GM10266 (cell line): ENCODE data around the gene ZNF888.
A peak's percentile ranks its signal among the peaks of the same experiment; 100 is the strongest.
"Not testable (repeated sequence)": the region's sequence is repeated elsewhere in the genome, so short reads cannot be mapped to it uniquely, and the experiment has no call there.

Source experiments
- DNase-seq: peaks from one replicate; pipeline ENCODE4 v3.0.0; 2012; ENCODE audit errors: extremely low spot score
- TF ChIP-seq, protein P1 (sequence below): IDR thresholded peaks from 2 replicates; pipeline ENCODE4 v1.5.1; 2012; ENCODE audit warnings: mild to moderate bottlenecking, low read depth; ENCODE audit not compliant: control insufficient read depth, insufficient read depth; ENCODE audit errors: missing control alignments

Gene ZNF888

DNA sequence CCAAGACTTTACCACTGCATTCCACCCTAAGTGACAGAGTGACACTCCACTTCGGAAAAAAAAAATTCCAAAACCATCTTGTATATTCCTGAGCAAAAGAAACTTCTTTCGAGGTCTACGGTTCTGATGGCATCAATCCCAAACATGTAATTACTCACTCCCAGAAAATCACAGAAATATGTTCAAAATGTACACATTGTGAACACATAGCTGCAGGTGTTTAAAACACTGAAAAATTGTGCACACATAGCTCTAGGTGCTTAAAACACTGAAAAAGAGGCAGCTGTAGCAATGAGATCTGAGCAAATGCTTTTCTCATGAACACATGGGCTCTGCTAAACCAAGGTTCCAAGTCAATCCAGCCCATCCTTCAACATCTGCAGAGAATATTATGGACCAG, 51.8 kb downstream of the ZNF888 start:
- TF ChIP-seq, protein P1, sequence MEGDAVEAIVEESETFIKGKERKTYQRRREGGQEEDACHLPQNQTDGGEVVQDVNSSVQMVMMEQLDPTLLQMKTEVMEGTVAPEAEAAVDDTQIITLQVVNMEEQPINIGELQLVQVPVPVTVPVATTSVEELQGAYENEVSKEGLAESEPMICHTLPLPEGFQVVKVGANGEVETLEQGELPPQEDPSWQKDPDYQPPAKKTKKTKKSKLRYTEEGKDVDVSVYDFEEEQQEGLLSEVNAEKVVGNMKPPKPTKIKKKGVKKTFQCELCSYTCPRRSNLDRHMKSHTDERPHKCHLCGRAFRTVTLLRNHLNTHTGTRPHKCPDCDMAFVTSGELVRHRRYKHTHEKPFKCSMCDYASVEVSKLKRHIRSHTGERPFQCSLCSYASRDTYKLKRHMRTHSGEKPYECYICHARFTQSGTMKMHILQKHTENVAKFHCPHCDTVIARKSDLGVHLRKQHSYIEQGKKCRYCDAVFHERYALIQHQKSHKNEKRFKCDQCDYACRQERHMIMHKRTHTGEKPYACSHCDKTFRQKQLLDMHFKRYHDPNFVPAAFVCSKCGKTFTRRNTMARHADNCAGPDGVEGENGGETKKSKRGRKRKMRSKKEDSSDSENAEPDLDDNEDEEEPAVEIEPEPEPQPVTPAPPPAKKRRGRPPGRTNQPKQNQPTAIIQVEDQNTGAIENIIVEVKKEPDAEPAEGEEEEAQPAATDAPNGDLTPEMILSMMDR: no peak
- no peak for DNase-seq

DNA sequence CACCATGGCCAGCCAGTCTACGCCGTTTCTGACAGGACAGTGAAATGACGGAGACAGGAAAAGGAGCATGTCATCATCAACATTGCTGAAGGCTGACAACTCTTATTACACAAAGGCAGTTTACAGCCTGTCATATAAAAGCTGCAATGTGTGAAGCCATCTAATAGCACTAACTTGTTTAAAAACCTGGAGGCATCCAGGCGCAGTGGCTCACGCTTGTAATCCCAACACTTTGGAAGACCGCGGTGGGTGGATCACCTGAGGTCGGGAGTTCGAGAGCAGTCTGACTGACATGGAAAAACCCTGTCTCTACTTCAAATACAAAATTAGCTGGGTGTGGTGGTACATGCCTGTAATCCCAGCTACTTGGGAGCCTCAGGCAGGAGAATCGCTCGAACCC, 55.2 kb downstream of the ZNF888 start:
- DNase-seq: not testable (repeated sequence)

DNA sequence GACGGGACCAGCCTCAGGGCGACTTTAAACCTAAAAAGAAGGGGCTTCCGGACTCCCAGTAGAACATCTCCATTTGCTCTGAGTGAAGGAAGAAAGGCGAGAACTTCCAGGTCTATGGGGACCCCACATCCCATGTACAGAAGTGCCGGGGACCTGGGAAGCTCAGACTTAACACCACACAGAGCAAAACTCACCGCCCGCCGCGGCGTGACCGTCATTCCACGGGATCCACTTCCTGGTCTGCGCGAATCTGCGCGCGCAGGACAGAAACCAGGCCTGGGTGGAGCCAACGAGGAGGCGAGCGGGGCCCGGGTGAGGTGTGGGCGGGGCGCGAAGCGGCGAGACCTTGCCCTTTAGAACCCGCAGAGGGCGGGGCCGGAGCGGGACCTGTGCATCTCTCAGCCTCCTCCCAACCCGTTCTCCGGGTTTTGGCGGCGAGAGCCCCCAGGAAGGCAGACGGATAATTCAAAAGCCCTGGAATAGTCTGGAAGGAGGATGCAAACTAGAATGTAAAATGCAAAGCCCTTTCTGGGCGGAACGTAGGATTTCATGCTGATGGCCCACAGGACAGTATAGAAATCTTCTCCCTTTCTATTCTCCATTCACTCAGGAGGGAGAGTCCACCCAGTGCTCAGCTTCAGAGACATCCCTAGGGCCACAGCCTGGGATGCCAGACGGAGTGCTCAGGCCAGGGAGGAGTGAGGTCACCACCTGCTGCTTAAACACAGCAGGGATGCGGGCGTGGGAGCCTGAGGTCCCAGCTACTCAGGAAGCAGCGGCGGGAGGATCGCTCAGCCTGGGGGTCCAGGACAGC, 65.6 kb downstream of the ZNF888 start, which contains the start of gene ZNF468:
Gene ZNF468, minus strand, starts transcription at position 242 of the 814 bp plus-strand sequence. CDS start 3,347 bp downstream, outside the sequence.
- peak; percentile 58 for DNase-seq

DNA sequence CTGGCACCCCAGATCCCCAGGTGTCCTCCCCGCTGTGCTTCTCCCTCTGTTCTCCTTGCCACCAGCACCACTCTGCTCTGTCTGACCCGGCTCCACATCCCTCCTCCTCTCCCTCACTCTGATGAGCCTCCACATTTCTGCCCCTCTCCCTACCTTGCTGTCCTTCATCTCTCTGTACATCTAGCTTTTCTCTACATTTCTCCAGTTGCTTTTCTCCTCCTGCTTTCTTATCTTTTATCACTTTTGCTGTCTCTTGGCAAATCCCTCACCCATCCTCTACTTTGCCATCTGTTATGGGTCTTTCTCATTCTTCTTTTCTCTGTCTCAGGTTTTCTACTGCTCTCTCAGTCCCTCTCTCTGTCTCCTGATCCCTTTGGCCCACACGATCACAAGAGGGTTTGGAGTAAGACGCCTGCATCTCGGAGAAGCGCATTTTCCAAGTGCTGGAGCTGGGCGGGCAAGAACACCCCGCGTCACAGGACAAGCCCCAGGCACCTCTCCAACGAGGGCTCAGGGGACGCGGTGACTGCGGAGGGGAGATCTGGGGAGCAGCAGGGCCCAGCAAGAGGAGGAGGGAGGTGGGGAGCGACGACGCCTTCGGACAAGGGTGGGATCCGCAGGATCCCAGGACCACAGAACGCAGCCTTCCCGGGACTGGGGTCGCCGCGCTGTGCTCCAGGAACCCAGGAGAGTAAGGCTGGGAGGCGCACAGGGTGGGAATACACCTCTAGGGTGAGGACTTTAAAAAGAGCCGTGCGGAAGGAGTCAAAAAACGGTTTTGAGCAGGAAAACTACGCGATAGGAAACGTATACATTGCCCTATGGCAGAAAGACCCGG, 66.5 kb downstream of the ZNF888 start:
- not testable (repeated sequence) for DNase-seq
